ENCODE measurements around the gene WBP4. TPM values are rescaled to one million over a fixed set of nuclear protein-coding genes. Genes with fewer than 3 reads are reported as not detected.

The WBP4 gene
- total RNA-seq (11.7 TPM), polyA plus RNA-seq (ENCODE audit: insufficient read depth in 1 of 8, insufficient read length in 8 of 8, low replicate concordance in 1 of 8) (10 to 100 TPM; 13.2 to 17.5 (median 16.8) TPM)
- long read RNA-seq, donor 1, partial matches to known transcripts = 0 of 1 reads
- long read RNA-seq, donor 1, other reads (novel, unspliced or antisense) = 0 of 1 reads
- long read RNA-seq, donor 2 = 0 reads
- long read RNA-seq, donor 3, partial matches to known transcripts = 0 of 4 reads
- long read RNA-seq, donor 3, other reads (novel, unspliced or antisense) = 0 of 4 reads
- long read RNA-seq, donor 4, partial matches to known transcripts = 0 of 1 reads
- long read RNA-seq, donor 4, other reads (novel, unspliced or antisense) = 0 of 1 reads
- long read RNA-seq, donor 5, transcript WBP4-201 (10 exons, 2,623 nt) = major isoform, 11 of 16 reads
- long read RNA-seq, donor 5, partial matches to known transcripts = 5 of 16 reads
- long read RNA-seq, donor 5, other reads (novel, unspliced or antisense) = 0 of 16 reads
- long read RNA-seq, donor 6, transcript WBP4-201 (10 exons, 2,623 nt) = major isoform, 7 of 23 reads
- long read RNA-seq, donor 6, partial matches to known transcripts = 16 of 23 reads
- long read RNA-seq, donor 6, other reads (novel, unspliced or antisense) = 0 of 23 reads
- long read RNA-seq, donor 7, transcript WBP4-201 (10 exons, 2,623 nt) = major isoform, 8 of 8 reads
- long read RNA-seq, donor 7, partial matches to known transcripts = 0 of 8 reads
- long read RNA-seq, donor 7, other reads (novel, unspliced or antisense) = 0 of 8 reads
- long read RNA-seq, donor 8, partial matches to known transcripts = 0 of 2 reads
- long read RNA-seq, donor 8, other reads (novel, unspliced or antisense) = 0 of 2 reads
- long read RNA-seq, donor 9, partial matches to known transcripts = 0 of 1 reads
- long read RNA-seq, donor 9, other reads (novel, unspliced or antisense) = 0 of 1 reads
- long read RNA-seq, donor 10, partial matches to known transcripts = 7 of 9 reads
- long read RNA-seq, donor 10, other reads (novel, unspliced or antisense) = 0 of 9 reads
- long read RNA-seq, donor 11, partial matches to known transcripts = 0 of 3 reads
- long read RNA-seq, donor 11, other reads (novel, unspliced or antisense) = 0 of 3 reads

- Histone ChIP-seq H3K4me3 (ENCODE audit: low read length) (peak within 1 kb of the TSS; percentile 95), H3K9me3 (replicated peaks; ENCODE audit: control insufficient read depth, low read depth, low read length) (no peaks in the 10 kb centered on the region), H3K27me3 (ENCODE audit: control insufficient read depth, insufficient read depth, low read length) (no peaks in the 10 kb centered on the region), H3K27ac (ENCODE audit: low read length) (peak within 1 kb of the TSS; percentile 100), H3K4me1 (ENCODE audit: control insufficient read depth, insufficient read depth, low read length) (peaks cover 7% of the 10 kb centered on the region), H3K36me3 (ENCODE audit: control insufficient read depth, insufficient read depth, low read length) (no peaks in the 10 kb centered on the region)
- DNase-seq = peak; percentile 99
- under 1% methylated on average over 50 of the region's 71 CpGs for WGBS (ENCODE audit: insufficient coverage)
Measured at GRCh38 chr13:41061075-41061913, at the start of gene WBP4. Gene WBP4 (plus strand): TSS chr13:41061509. CDS start chr13:41061674, 165 bp downstream.

GRCh38 chr13:41012536-41012935 is 48.8 kb upstream of the WBP4 start:
- Histone ChIP-seq H3K4me1 (ENCODE audit: control insufficient read depth, insufficient read depth, low read length) (no peaks in the 10 kb centered on the region), H3K4me3 (ENCODE audit: low read length) (no peak overlapping the region), H3K9me3 (replicated peaks; ENCODE audit: control insufficient read depth, low read depth, low read length) (no peaks in the 10 kb centered on the region), H3K36me3 (ENCODE audit: control insufficient read depth, insufficient read depth, low read length) (no peaks in the 10 kb centered on the region), H3K27ac (ENCODE audit: low read length) (no peak overlapping the region), H3K27me3 (ENCODE audit: control insufficient read depth, insufficient read depth, low read length) (no peaks in the 10 kb centered on the region)
- no CpG with 5 or more reads among the region's 2 CpGs for WGBS (ENCODE audit: insufficient coverage)
- DNase-seq = no peak

GRCh38 chr13:41013835-41014234 is 47.5 kb upstream of the WBP4 start:
- Histone ChIP-seq H3K27ac (ENCODE audit: low read length) (no peak overlapping the region), H3K36me3 (ENCODE audit: control insufficient read depth, insufficient read depth, low read length) (no peaks in the 10 kb centered on the region), H3K9me3 (replicated peaks; ENCODE audit: control insufficient read depth, low read depth, low read length) (no peaks in the 10 kb centered on the region), H3K4me3 (ENCODE audit: low read length) (no peak overlapping the region), H3K27me3 (ENCODE audit: control insufficient read depth, insufficient read depth, low read length) (no peaks in the 10 kb centered on the region), H3K4me1 (ENCODE audit: control insufficient read depth, insufficient read depth, low read length) (no peaks in the 10 kb centered on the region)
- no peak for DNase-seq
- no CpG with 5 or more reads among the region's 2 CpGs for WGBS (ENCODE audit: insufficient coverage)

GRCh38 chr13:41015920-41016319 is 45.4 kb upstream of the WBP4 start:
- no peaks in the 10 kb centered on the region for H3K36me3 ChIP-seq (ENCODE audit: control insufficient read depth, insufficient read depth, low read length)
- no peak overlapping the region for H3K4me3 ChIP-seq (ENCODE audit: low read length)
- 100% methylated on average over 3 of the region's 6 CpGs for WGBS (ENCODE audit: insufficient coverage)
- H3K4me1 ChIP-seq (ENCODE audit: control insufficient read depth, insufficient read depth, low read length) = no peaks in the 10 kb centered on the region
- H3K27me3 ChIP-seq (ENCODE audit: control insufficient read depth, insufficient read depth, low read length) = no peaks in the 10 kb centered on the region
- DNase-seq = no peak
- H3K9me3 ChIP-seq (replicated peaks; ENCODE audit: control insufficient read depth, low read depth, low read length) = no peaks in the 10 kb centered on the region
- no peak overlapping the region for H3K27ac ChIP-seq (ENCODE audit: low read length)

- Histone ChIP-seq H3K27me3 (ENCODE audit: control insufficient read depth, insufficient read depth, low read length) (no peaks in the 10 kb centered on the region), H3K4me1 (ENCODE audit: control insufficient read depth, insufficient read depth, low read length) (no peaks in the 10 kb centered on the region), H3K36me3 (ENCODE audit: control insufficient read depth, insufficient read depth, low read length) (no peaks in the 10 kb centered on the region), H3K27ac (ENCODE audit: low read length) (peak overlapping the region; percentile 5), H3K9me3 (replicated peaks; ENCODE audit: control insufficient read depth, low read depth, low read length) (no peaks in the 10 kb centered on the region), H3K4me3 (ENCODE audit: low read length) (no peak overlapping the region)
- 83% methylated on average over 1 of the region's 2 CpGs for WGBS (ENCODE audit: insufficient coverage)
- DNase-seq = peak; percentile 16
Measured at GRCh38 chr13:41017159-41017558, 44.1 kb upstream of the WBP4 start.

GRCh38 chr13:41017817-41018601 is 43.3 kb upstream of the WBP4 start:
- Histone ChIP-seq H3K4me1 (ENCODE audit: control insufficient read depth, insufficient read depth, low read length) (no peaks in the 10 kb centered on the region), H3K27me3 (ENCODE audit: control insufficient read depth, insufficient read depth, low read length) (no peaks in the 10 kb centered on the region), H3K9me3 (replicated peaks; ENCODE audit: control insufficient read depth, low read depth, low read length) (no peaks in the 10 kb centered on the region), H3K36me3 (ENCODE audit: control insufficient read depth, insufficient read depth, low read length) (no peaks in the 10 kb centered on the region), H3K4me3 (ENCODE audit: low read length) (no peak overlapping the region), H3K27ac (ENCODE audit: low read length) (no peak overlapping the region)
- 100% methylated on average over 2 of the region's 3 CpGs for WGBS (ENCODE audit: insufficient coverage)
- no peak for DNase-seq

GRCh38 chr13:41018602-41018948 is 42.7 kb upstream of the WBP4 start:
- no peaks in the 10 kb centered on the region for H3K9me3 ChIP-seq (replicated peaks; ENCODE audit: control insufficient read depth, low read depth, low read length)
- H3K4me1 ChIP-seq (ENCODE audit: control insufficient read depth, insufficient read depth, low read length) = no peaks in the 10 kb centered on the region
- no CpG with 5 or more reads among the region's 1 CpG for WGBS (ENCODE audit: insufficient coverage)
- H3K27ac ChIP-seq (ENCODE audit: low read length) = peak overlapping the region; percentile 56
- H3K4me3 ChIP-seq (ENCODE audit: low read length) = peak overlapping the region; percentile 4
- H3K36me3 ChIP-seq (ENCODE audit: control insufficient read depth, insufficient read depth, low read length) = no peaks in the 10 kb centered on the region
- DNase-seq = no peak
- H3K27me3 ChIP-seq (ENCODE audit: control insufficient read depth, insufficient read depth, low read length) = no peaks in the 10 kb centered on the region

GRCh38 chr13:41019011-41019487 is 42.3 kb upstream of the WBP4 start, which contains the start of gene ELF1:
Gene ELF1 (minus strand): TSS chr13:41019316. CDS start chr13:40982054, 37,262 bp downstream.
- no peaks in the 10 kb centered on the region for H3K27me3 ChIP-seq (ENCODE audit: control insufficient read depth, insufficient read depth, low read length)
- H3K4me1 ChIP-seq (ENCODE audit: control insufficient read depth, insufficient read depth, low read length) = no peaks in the 10 kb centered on the region
- no peaks in the 10 kb centered on the region for H3K36me3 ChIP-seq (ENCODE audit: control insufficient read depth, insufficient read depth, low read length)
- WGBS (ENCODE audit: insufficient coverage) = 80% methylated on average over 1 of the region's 4 CpGs
- H3K27ac ChIP-seq (ENCODE audit: low read length) = peak within 1 kb of the TSS; percentile 57
- DNase-seq = peak; percentile 68
- no peaks in the 10 kb centered on the region for H3K9me3 ChIP-seq (replicated peaks; ENCODE audit: control insufficient read depth, low read depth, low read length)
- H3K4me3 ChIP-seq (ENCODE audit: low read length) = peak within 1 kb of the TSS; percentile 4
